ENCODE measurements around the gene ZNF668. TPM values are rescaled to one million over a fixed set of nuclear protein-coding genes. Genes with fewer than 3 reads are reported as not detected.

Gene ZNF668
- polyA plus RNA-seq, 1 experiment = 16.3 TPM

GRCh38 chr16:31083556-31083955 is 9.5 kb upstream of the ZNF668 start:
- Histone ChIP-seq H3K27me3 (ENCODE audit: control insufficient read depth, insufficient read depth, low read length) (no peaks in the 10 kb centered on the region), H3K4me3 (ENCODE audit: low read depth, low read length) (no peak overlapping the region), H3K36me3 (ENCODE audit: control insufficient read depth, insufficient read depth, low read length) (peaks cover 33% of the 10 kb centered on the region)
- TF ChIP-seq, protein P1, sequence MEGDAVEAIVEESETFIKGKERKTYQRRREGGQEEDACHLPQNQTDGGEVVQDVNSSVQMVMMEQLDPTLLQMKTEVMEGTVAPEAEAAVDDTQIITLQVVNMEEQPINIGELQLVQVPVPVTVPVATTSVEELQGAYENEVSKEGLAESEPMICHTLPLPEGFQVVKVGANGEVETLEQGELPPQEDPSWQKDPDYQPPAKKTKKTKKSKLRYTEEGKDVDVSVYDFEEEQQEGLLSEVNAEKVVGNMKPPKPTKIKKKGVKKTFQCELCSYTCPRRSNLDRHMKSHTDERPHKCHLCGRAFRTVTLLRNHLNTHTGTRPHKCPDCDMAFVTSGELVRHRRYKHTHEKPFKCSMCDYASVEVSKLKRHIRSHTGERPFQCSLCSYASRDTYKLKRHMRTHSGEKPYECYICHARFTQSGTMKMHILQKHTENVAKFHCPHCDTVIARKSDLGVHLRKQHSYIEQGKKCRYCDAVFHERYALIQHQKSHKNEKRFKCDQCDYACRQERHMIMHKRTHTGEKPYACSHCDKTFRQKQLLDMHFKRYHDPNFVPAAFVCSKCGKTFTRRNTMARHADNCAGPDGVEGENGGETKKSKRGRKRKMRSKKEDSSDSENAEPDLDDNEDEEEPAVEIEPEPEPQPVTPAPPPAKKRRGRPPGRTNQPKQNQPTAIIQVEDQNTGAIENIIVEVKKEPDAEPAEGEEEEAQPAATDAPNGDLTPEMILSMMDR (IDR thresholded peaks at IDR 0.05; ENCODE audit: insufficient read depth, low read depth, low read length) = no peak
- ChIA-PET CTCF (interaction anchor here (1.5 kb wide), 1 partner anchor 98 kb away, joined by 4 read pairs; no protein-coding TSS in a partner anchor), POLR2A (interaction anchor here (0.7 kb wide), 1 partner anchor 19 kb away, joined by 3 read pairs; no protein-coding TSS in a partner anchor)
- DNase-seq (ENCODE audit: low read depth) = no peak

DNA sequence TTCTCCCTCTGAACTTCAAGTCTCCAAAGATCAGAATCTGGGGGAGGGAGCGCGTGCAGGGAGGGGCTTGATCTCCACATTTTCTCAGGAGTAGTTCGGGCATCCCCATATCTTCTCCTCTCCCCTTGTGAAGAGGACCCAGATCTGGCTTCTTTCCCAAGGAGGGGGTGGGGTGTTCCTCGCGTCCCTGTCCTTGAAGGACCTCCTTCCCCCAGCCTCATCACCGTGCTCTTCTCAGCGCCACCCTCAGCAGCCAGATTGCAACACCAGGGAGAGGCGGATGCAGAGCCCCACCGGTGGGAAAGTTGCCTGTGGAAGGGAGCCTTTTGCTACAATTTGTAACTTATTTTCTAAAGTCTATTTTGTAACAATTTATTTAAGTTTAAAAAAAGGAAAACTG is 9.0 kb upstream of the ZNF668 start:
- DNase-seq (ENCODE audit: low read depth) = no peak
- Histone ChIP-seq H3K36me3 (ENCODE audit: control insufficient read depth, insufficient read depth, low read length) (peaks cover 34% of the 10 kb centered on the region), H3K27me3 (ENCODE audit: control insufficient read depth, insufficient read depth, low read length) (no peaks in the 10 kb centered on the region), H3K4me3 (ENCODE audit: low read depth, low read length) (no peak overlapping the region)
- TF ChIP-seq, protein P1 (IDR thresholded peaks at IDR 0.05; ENCODE audit: insufficient read depth, low read depth, low read length) = no peak
- ChIA-PET POLR2A (interaction anchor here (0.7 kb wide), 1 partner anchor 19 kb away, joined by 3 read pairs; no protein-coding TSS in a partner anchor), CTCF (no interaction called here)

- ChIA-PET POLR2A (no interaction called here), CTCF (no interaction called here)
- TF ChIP-seq, protein P1 (IDR thresholded peaks at IDR 0.05; ENCODE audit: insufficient read depth, low read depth, low read length) = no peak
- no peak for DNase-seq (ENCODE audit: low read depth)
- peaks cover 38% of the 10 kb centered on the region for H3K36me3 ChIP-seq (ENCODE audit: control insufficient read depth, insufficient read depth, low read length)
- no peak overlapping the region for H3K4me3 ChIP-seq (ENCODE audit: low read depth, low read length)
- H3K27me3 ChIP-seq (ENCODE audit: control insufficient read depth, insufficient read depth, low read length) = no peaks in the 10 kb centered on the region
Observed at GRCh38 chr16:31082368-31083045, 8.5 kb upstream of the ZNF668 start.

GRCh38 chr16:31081428-31082351 is 7.7 kb upstream of the ZNF668 start:
- CTCF ChIA-PET = no interaction called here
- H3K36me3 ChIP-seq (ENCODE audit: control insufficient read depth, insufficient read depth, low read length) = peaks cover 42% of the 10 kb centered on the region
- no peak overlapping the region for H3K4me3 ChIP-seq (ENCODE audit: low read depth, low read length)
- no peak for DNase-seq (ENCODE audit: low read depth)
- POLR2A ChIA-PET = no interaction called here
- TF ChIP-seq, protein P1 (IDR thresholded peaks at IDR 0.05; ENCODE audit: insufficient read depth, low read depth, low read length) = no peak
- no peaks in the 10 kb centered on the region for H3K27me3 ChIP-seq (ENCODE audit: control insufficient read depth, insufficient read depth, low read length)

- ChIA-PET POLR2A (no interaction called here), CTCF (no interaction called here)
- Histone ChIP-seq H3K36me3 (ENCODE audit: control insufficient read depth, insufficient read depth, low read length) (peaks cover 43% of the 10 kb centered on the region), H3K4me3 (ENCODE audit: low read depth, low read length) (no peak overlapping the region), H3K27me3 (ENCODE audit: control insufficient read depth, insufficient read depth, low read length) (no peaks in the 10 kb centered on the region)
- DNase-seq (ENCODE audit: low read depth) = no peak
- TF ChIP-seq, protein P1 (IDR thresholded peaks at IDR 0.05; ENCODE audit: insufficient read depth, low read depth, low read length) = no peak
Observed at GRCh38 chr16:31080756-31081419, 6.8 kb upstream of the ZNF668 start.
